Prostate gland (tissue), 2 donors: ENCODE results near the gene BICD1. TPM values are rescaled to one million over a fixed set of nuclear protein-coding genes. Genes with fewer than 3 reads are reported as not detected.

Experiments
- DNase-seq: peaks from one replicate; pipeline ENCODE4 v3.0.0-alpha.2; 2019; ENCODE audit warnings: low spot score
- H3K27ac ChIP-seq, 2 donors: fragments of 200-600 bp; sonication (generic); 2 replicates each; pipeline ENCODE4 v1.5.1; 2017 to 2019
- H3K27me3 ChIP-seq: fragments of 200-600 bp; sonication (generic); replicated peaks from 2 replicates; pipeline ENCODE4 v1.5.1; 2019; ENCODE audit not compliant: insufficient read depth
- H3K36me3 ChIP-seq, 2 donors: fragments of 200-600 bp; sonication (generic); 1 replicate in 1 of 2; 2 replicates in 1 of 2; pipeline versions ENCODE4 v1.5.1 to v1.8.1; 2017 to 2019
- H3K4me1 ChIP-seq: fragments of 200-600 bp; sonication (generic); replicated peaks from 2 replicates; pipeline ENCODE4 v1.5.1; 2019
- H3K4me3 ChIP-seq, 2 donors: fragments of 200-600 bp; sonication (generic); 2 replicates each; pipeline ENCODE4 v1.5.1; 2017 to 2019
- H3K9me3 ChIP-seq: fragments of 200-600 bp; sonication (generic); 2 replicates; pipeline ENCODE4 v1.5.1; 2017
- POLR2A ChIP-seq: fragments of 450-650 bp; IDR thresholded peaks from one replicate; pipeline ENCODE4 v1.6.1; 2016; ENCODE audit warnings: antibody characterized with exemption, mild to moderate bottlenecking
- POLR2AphosphoS5 ChIP-seq: sonication (generic); formaldehyde crosslinking; IDR thresholded peaks from one replicate; pipeline ENCODE4 v1.6.1; 2017; ENCODE audit warnings: antibody characterized with exemption
- WGBS: methylation state at CpG from one replicate; pipeline ENCODE4 v1.1.5; 2018; 5-methylcytosine and 5-hydroxymethylcytosine counted together
- intact Hi-C: fragments of 100-400 bp; cut with DNase I; formaldehyde crosslinking; loops from one replicate; pipeline ENCODE4 v1.14.2; 2022
- total RNA-seq, 2 donors: library from RNA; depleted of rRNA; stranded (reverse); fragments of >200 nt; gene quantifications; one replicate each; pipeline ENCODE4 v1.1.0, GENCODE V29; 2016
- TF ChIP-seq, protein P1 (sequence below), 4 experiments: fragments of 200-600 bp in 2 of 4; fragments of 450-650 bp in 2 of 4; sonication (generic) in 2 of 4; IDR thresholded peaks; 1 replicate in 3 of 4; 2 replicates in 1 of 4; pipeline ENCODE4 v1.5.1; 2016 to 2019; ENCODE audit warnings: antibody characterized with exemption in 4 of 4, mild to moderate bottlenecking in 2 of 4, moderate library complexity in 2 of 4

The BICD1 gene
- total RNA-seq, 2 donors from 2014 or later: 8.6 to 26.2 TPM

- intact Hi-C loops: no loop called here
- no peaks in the 10 kb centered on the region for H3K4me1 ChIP-seq
- no peak for DNase-seq
- H3K27ac ChIP-seq: no peak overlapping the region
- no peak overlapping the region for H3K4me3 ChIP-seq
- 52% methylated on average over 12 of the region's 12 CpGs for WGBS
- H3K9me3 ChIP-seq: no peaks in the 10 kb centered on the region
- no peaks in the 10 kb centered on the region for H3K27me3 ChIP-seq
- TF ChIP-seq POLR2AphosphoS5: no peak
- TF ChIP-seq, protein P1, sequence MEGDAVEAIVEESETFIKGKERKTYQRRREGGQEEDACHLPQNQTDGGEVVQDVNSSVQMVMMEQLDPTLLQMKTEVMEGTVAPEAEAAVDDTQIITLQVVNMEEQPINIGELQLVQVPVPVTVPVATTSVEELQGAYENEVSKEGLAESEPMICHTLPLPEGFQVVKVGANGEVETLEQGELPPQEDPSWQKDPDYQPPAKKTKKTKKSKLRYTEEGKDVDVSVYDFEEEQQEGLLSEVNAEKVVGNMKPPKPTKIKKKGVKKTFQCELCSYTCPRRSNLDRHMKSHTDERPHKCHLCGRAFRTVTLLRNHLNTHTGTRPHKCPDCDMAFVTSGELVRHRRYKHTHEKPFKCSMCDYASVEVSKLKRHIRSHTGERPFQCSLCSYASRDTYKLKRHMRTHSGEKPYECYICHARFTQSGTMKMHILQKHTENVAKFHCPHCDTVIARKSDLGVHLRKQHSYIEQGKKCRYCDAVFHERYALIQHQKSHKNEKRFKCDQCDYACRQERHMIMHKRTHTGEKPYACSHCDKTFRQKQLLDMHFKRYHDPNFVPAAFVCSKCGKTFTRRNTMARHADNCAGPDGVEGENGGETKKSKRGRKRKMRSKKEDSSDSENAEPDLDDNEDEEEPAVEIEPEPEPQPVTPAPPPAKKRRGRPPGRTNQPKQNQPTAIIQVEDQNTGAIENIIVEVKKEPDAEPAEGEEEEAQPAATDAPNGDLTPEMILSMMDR (IDR thresholded peaks at IDR 0.05): no peak
- TF ChIP-seq POLR2A: no peak
- no peaks in the 10 kb centered on the region for H3K36me3 ChIP-seq
Measured at GRCh38 chr12:32377344-32378055, 270.9 kb downstream of the BICD1 start.

DNA sequence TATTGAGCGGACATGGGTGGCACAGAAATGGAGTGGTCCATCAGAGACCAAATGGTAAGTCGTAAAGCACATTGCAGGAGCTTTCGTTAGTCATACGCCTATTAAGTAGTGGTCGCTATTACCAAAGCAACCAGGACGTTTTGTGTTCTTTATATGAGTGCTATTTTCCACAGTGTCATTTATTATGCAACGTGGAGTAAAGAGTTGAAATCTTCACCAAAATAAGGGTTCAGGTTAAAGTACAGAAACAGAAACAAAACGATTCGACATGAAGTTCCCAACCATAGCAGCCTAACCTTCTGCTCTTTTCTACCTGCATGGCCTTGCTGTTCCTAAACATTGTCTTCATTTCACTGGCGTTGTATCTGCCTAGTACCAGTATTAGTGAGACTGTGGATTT, 272.6 kb downstream of the BICD1 start:
- Histone ChIP-seq H3K27ac (no peak overlapping the region), H3K36me3 (no peaks in the 10 kb centered on the region), H3K4me1 (no peaks in the 10 kb centered on the region), H3K27me3 (no peaks in the 10 kb centered on the region), H3K4me3 (no peak overlapping the region), H3K9me3 (no peaks in the 10 kb centered on the region)
- WGBS: 85% methylated on average over 10 of the region's 10 CpGs
- DNase-seq: no peak
- intact Hi-C loops: no loop called here
- no peak for TF ChIP-seq POLR2AphosphoS5
- TF ChIP-seq, protein P1 (IDR thresholded peaks at IDR 0.05): no peak
- no peak for TF ChIP-seq POLR2A

DNA sequence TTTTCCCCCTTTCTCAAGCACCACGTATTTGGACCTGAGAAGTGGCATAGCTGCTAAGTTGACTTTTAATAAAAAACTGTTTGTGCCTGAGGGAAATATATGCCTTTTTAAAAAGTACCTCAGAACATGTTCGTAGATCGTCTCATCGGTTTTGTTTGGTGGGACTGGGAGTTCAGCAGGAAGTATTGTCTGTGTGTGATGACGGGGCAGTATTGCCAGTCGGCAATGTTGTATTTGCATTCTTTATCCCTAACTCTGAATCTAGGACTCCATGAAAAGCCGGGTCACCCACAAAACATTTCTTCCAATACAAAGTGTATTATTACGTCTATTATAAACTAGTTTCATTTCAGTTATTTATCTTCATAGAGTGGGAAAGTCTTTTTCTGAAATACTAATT, 273.0 kb downstream of the BICD1 start:
- DNase-seq: no peak
- H3K9me3 ChIP-seq: no peaks in the 10 kb centered on the region
- H3K27ac ChIP-seq: no peak overlapping the region
- H3K4me3 ChIP-seq: no peak overlapping the region
- no peaks in the 10 kb centered on the region for H3K4me1 ChIP-seq
- TF ChIP-seq POLR2AphosphoS5: no peak
- TF ChIP-seq, protein P1 (IDR thresholded peaks at IDR 0.05): no peak
- no peak for TF ChIP-seq POLR2A
- intact Hi-C loops: no loop called here
- no peaks in the 10 kb centered on the region for H3K27me3 ChIP-seq
- H3K36me3 ChIP-seq: no peaks in the 10 kb centered on the region
- 64% methylated on average over 8 of the region's 8 CpGs for WGBS

DNA sequence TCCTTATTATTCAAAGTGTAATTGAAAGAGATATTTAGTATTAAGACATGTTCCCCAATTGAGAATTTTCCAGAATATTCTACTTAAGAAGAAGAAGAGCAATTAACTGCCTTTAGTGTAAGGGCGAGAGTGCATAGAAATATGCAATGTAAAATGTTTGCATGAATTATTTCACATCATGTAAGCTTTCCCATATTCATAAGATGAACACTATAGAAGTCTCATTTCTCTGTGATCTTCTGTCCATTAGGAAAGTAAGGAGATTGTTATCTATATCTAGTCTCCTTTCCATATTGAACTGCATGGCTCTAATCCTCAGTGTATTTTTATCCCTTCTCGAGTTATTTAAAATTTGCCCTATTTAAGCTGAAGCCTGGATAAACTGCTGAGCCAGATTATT, 275.6 kb downstream of the BICD1 start:
- intact Hi-C loops: no loop called here
- no peak for DNase-seq
- Histone ChIP-seq H3K4me3 (no peak overlapping the region), H3K9me3 (no peaks in the 10 kb centered on the region), H3K4me1 (no peaks in the 10 kb centered on the region), H3K27ac (no peak overlapping the region), H3K27me3 (no peaks in the 10 kb centered on the region), H3K36me3 (no peaks in the 10 kb centered on the region)
- WGBS: 74% methylated on average over 2 of the region's 2 CpGs
- TF ChIP-seq POLR2AphosphoS5: no peak
- TF ChIP-seq, protein P1 (IDR thresholded peaks at IDR 0.05): no peak
- TF ChIP-seq POLR2A: no peak

DNA sequence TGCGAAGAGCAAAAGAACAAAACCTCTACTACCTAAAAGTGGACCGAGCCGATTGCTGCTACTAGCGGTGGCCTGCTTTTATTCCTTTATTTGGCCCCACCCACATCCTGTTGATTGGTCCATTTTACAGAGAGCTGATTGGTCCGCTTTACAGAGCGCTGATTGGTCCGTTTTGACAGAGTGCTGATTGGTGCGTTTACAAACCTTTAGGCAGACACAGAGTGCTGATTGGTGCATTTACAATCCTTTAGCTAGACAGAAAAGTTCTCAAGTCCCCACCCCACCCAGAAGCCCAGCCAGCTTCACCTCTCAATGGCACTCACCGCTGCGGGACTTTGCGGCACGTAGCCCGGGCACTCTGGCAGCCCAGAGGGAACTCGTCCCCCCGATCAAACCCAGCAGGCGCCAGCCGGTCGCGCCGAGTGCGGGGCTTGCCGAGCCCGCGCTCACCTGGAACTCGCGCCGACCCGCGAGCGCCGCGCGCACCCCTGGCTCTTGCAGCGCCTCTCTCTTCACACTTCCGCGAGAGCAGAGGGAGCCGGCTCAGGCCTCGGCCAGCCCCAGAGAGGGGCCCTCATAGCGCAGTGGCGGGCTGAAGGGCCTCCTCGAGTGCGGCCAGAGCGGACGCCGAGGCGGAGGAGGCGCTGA, 284.0 kb downstream of the BICD1 start:
- H3K27ac ChIP-seq: no peak overlapping the region
- 51% methylated on average over 47 of the region's 47 CpGs for WGBS
- H3K4me3 ChIP-seq: peak overlapping the region; percentile 24 to 29
- no peak for DNase-seq
- intact Hi-C loops: no loop called here
- H3K9me3 ChIP-seq: no peaks in the 10 kb centered on the region
- H3K4me1 ChIP-seq: no peaks in the 10 kb centered on the region
- no peaks in the 10 kb centered on the region for H3K36me3 ChIP-seq
- H3K27me3 ChIP-seq: no peaks in the 10 kb centered on the region
- TF ChIP-seq POLR2A (no peak), POLR2AphosphoS5 (no peak)
- TF ChIP-seq, protein P1 (IDR thresholded peaks at IDR 0.05): no peak
